Measurements from ENCODE around the gene CDH26.

DNA sequence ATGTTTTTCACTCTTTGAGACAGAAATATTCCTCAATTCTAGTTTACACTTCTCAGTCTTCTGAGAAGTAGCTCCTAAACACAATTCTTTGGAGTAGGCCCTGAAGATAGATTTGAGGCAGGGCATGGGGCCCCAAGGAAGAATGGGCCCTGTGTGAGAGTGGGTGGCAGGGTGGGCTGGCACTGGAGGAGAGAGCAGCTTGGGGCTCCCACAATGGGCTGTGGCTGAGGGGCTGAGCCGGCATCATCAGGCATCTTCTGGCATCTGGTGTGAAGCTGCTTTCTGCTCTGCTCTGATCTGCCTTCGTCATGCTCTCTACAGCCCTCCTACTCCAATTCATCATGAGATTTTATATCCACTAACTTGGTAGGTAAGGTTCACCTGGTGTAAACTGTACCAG lies 88.2 kb downstream of the CDH26 start:
- TF ChIP-seq NFYB (CRISPR knock-in tag; conservative IDR thresholded peaks at IDR 0.05; ENCODE audit: low read depth) = no peak
- TF ChIP-seq, protein P1, sequence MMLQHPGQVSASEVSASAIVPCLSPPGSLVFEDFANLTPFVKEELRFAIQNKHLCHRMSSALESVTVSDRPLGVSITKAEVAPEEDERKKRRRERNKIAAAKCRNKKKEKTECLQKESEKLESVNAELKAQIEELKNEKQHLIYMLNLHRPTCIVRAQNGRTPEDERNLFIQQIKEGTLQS (CRISPR knock-in tag; conservative IDR thresholded peaks at IDR 0.05) = no peak
- TF ChIP-seq, protein P2, sequence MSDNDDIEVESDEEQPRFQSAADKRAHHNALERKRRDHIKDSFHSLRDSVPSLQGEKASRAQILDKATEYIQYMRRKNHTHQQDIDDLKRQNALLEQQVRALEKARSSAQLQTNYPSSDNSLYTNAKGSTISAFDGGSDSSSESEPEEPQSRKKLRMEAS (CRISPR knock-in tag; IDR thresholded peaks at IDR 0.05) = no peak
- no peak for TF ChIP-seq ETV6 (CRISPR knock-in tag; IDR thresholded peaks at IDR 0.05)

Measured in WTC11 (cell line).